HepG2 (cell line): ENCODE data around the gene RPS19. TPM values are rescaled to one million over a fixed set of nuclear protein-coding genes. Genes with fewer than 3 reads are reported as not detected.
A peak's percentile ranks its signal among the peaks of the same experiment; 100 is the strongest.

Experiments
- AGO2 ChIP-seq: fragments of 200-400 bp; formaldehyde crosslinking; optimal IDR thresholded peaks from 2 replicates; pipeline ENCODE3; 2017; ENCODE audit warnings: mild to moderate bottlenecking, low read depth, low read length, moderate library complexity
- CHCHD3 ChIP-seq: sonication (generic); formaldehyde crosslinking; IDR thresholded peaks from 2 replicates; pipeline ENCODE4 v1.8.0; 2022; ENCODE audit warnings: mild to moderate bottlenecking, missing genetic modification reagents, moderate library complexity
- CREM ChIP-seq, 2 experiments: sonication (generic) in 1 of 2; formaldehyde crosslinking in 1 of 2; IDR thresholded peaks; 2 replicates each; pipeline versions ENCODE4 v1.4.0 to v1.6.1; 2016 to 2020; ENCODE audit warnings: antibody characterized with exemption in 1 of 2, mild to moderate bottlenecking in 1 of 2, missing genetic modification reagents in 1 of 2
- ELF3 ChIP-seq: IDR thresholded peaks from 2 replicates; pipeline ENCODE4 v1.6.1; 2016; ENCODE audit warnings: missing genetic modification reagents, missing compliant biosample characterization
- ETS1 ChIP-seq: sonication (generic); formaldehyde crosslinking; IDR thresholded peaks from 2 replicates; pipeline ENCODE4 v1.4.0; 2020; ENCODE audit warnings: missing genetic modification reagents
- HIVEP1 ChIP-seq: sonication (generic); formaldehyde crosslinking; IDR thresholded peaks from 2 replicates; pipeline ENCODE4 v1.4.0; 2020; ENCODE audit warnings: mild to moderate bottlenecking, missing genetic modification reagents
- HNRNPL ChIP-seq: fragments of 200-400 bp; formaldehyde crosslinking; IDR thresholded peaks from 2 replicates; pipeline ENCODE4 v1.6.1; 2017; ENCODE audit warnings: mild to moderate bottlenecking, low read depth, low read length
- IKZF4 ChIP-seq: sonication (generic); formaldehyde crosslinking; IDR thresholded peaks from 2 replicates; pipeline ENCODE4 v1.5.1; 2020; ENCODE audit warnings: borderline replicate concordance, mild to moderate bottlenecking, low read depth, missing genetic modification reagents; ENCODE audit errors: not compliant biosample characterization
- IRF9 ChIP-seq: sonication (generic); formaldehyde crosslinking; IDR thresholded peaks from 2 replicates; pipeline ENCODE4 v1.8.0; 2022; ENCODE audit warnings: missing genetic modification reagents, mild to moderate bottlenecking, borderline replicate concordance
- NR1H2 ChIP-seq: sonication (generic); formaldehyde crosslinking; IDR thresholded peaks from 2 replicates; pipeline ENCODE4 v1.8.1; 2022; ENCODE audit warnings: low read depth, missing genetic modification reagents, borderline replicate concordance
- PATZ1 ChIP-seq: sonication (generic); formaldehyde crosslinking; IDR thresholded peaks from 2 replicates; pipeline ENCODE4 v1.4.0; 2020; ENCODE audit warnings: missing genetic modification reagents
- PAX8 ChIP-seq: sonication (generic); formaldehyde crosslinking; IDR thresholded peaks from 2 replicates; pipeline ENCODE4 v1.8.0; 2022; ENCODE audit warnings: mild to moderate bottlenecking, missing genetic modification reagents, borderline replicate concordance
- POLR2AphosphoS5 ChIP-seq: IDR thresholded peaks from 2 replicates; pipeline ENCODE4 v1.6.1; 2012; ENCODE audit warnings: low read depth, low read length
- SOX6 ChIP-seq, 2 experiments: fragments of 450-650 bp in 1 of 2; sonication (generic) in 1 of 2; formaldehyde crosslinking in 1 of 2; IDR thresholded peaks; 2 replicates each; pipeline versions ENCODE4 v1.4.0 to v1.6.1; 2017 to 2020; ENCODE audit warnings: antibody characterized with exemption in 1 of 2, mild to moderate bottlenecking in 1 of 2, missing genetic modification reagents in 1 of 2
- SRF ChIP-seq: IDR thresholded peaks from 2 replicates; pipeline ENCODE4 v1.6.1; 2011; ENCODE audit warnings: mild to moderate bottlenecking, low read depth, low read length, moderate library complexity
- TBX2 ChIP-seq: sonication (generic); formaldehyde crosslinking; IDR thresholded peaks from 2 replicates; pipeline ENCODE4 v1.5.0; 2020; ENCODE audit warnings: missing genetic modification reagents, mild to moderate bottlenecking, borderline replicate concordance
- THAP8 ChIP-seq: sonication (generic); formaldehyde crosslinking; IDR thresholded peaks from 2 replicates; pipeline ENCODE4 v1.5.1; 2020; ENCODE audit warnings: missing genetic modification reagents, mild to moderate bottlenecking, borderline replicate concordance
- TSC22D2 ChIP-seq: sonication (generic); formaldehyde crosslinking; IDR thresholded peaks from 2 replicates; pipeline ENCODE4 v1.5.1; 2020; ENCODE audit warnings: missing genetic modification reagents, mild to moderate bottlenecking, borderline replicate concordance
- ZFP1 ChIP-seq: IDR thresholded peaks from 2 replicates; pipeline ENCODE4 v1.6.1; 2016
- ZFY ChIP-seq: sonication (generic); formaldehyde crosslinking; IDR thresholded peaks from 2 replicates; pipeline ENCODE4 v1.4.0; 2020; ENCODE audit warnings: missing genetic modification reagents
- ZNF124 ChIP-seq: sonication (generic); formaldehyde crosslinking; IDR thresholded peaks from 2 replicates; pipeline ENCODE4 v1.4.0; 2020; ENCODE audit warnings: missing genetic modification reagents
- ZNF180 ChIP-seq: sonication (generic); formaldehyde crosslinking; IDR thresholded peaks from 2 replicates; pipeline ENCODE4 v1.4.0; 2020; ENCODE audit warnings: low read depth, missing genetic modification reagents, borderline replicate concordance
- ZNF225 ChIP-seq: sonication (generic); formaldehyde crosslinking; IDR thresholded peaks from 2 replicates; pipeline ENCODE4 v1.4.0; 2020; ENCODE audit warnings: mild to moderate bottlenecking, missing genetic modification reagents
- ZNF562 ChIP-seq: sonication (generic); formaldehyde crosslinking; IDR thresholded peaks from 2 replicates; pipeline ENCODE4 v1.8.0; 2022; ENCODE audit warnings: missing genetic modification reagents, borderline replicate concordance
- ZNF777 ChIP-seq: sonication (generic); formaldehyde crosslinking; IDR thresholded peaks from 2 replicates; pipeline ENCODE4 v1.4.0; 2020; ENCODE audit warnings: missing genetic modification reagents
- ZNF883 ChIP-seq: sonication (generic); formaldehyde crosslinking; IDR thresholded peaks from 2 replicates; pipeline ENCODE4 v1.5.1; 2020; ENCODE audit warnings: mild to moderate bottlenecking, missing genetic modification reagents; ENCODE audit errors: not compliant biosample characterization
- polyA plus RNA-seq, 8 experiments: library from polyadenylated mRNA; depleted of rRNA in 3 of 8; stranded (reverse) in 7 of 8; unstranded in 1 of 8; fragments of >200 nt; fragmentation: Illumina TruSeq in 4 of 8; extraction: Trizol in 4 of 8; gene quantifications; 2 replicates each; pipeline versions ENCODE4 v1.2.1 to v1.2.3, GENCODE V29; 2011 to 2016; ENCODE audit warnings: low read depth in 4 of 8, missing spikeins in 1 of 8, mixed read lengths in 1 of 8; ENCODE audit not compliant: insufficient read depth in 1 of 8
- total RNA-seq, 5 experiments: library from RNA; depleted of rRNA; stranded (reverse); fragments of >200 nt; fragmentation: Illumina TruSeq; extraction: Trizol; gene quantifications; 2 replicates each; pipeline ENCODE4 v1.2.3, GENCODE V29; 2016; ENCODE audit warnings: low read depth in 1 of 5

RPS19 gene
- total and polyA plus RNA-seq, 2 of the 13 experiments (the other 11 are each of a cell fraction or from before 2014, with no cell fraction given): 1,983 to 4,758 TPM

- TF ChIP-seq PATZ1 (CRISPR knock-in tag) (no peak), NR1H2 (CRISPR knock-in tag) (no peak), ZNF225 (CRISPR knock-in tag) (peak; percentile 56; the same call in 1 of the 2 replicates), PAX8 (CRISPR knock-in tag) (no peak), ZFP1 (no peak), AGO2 (peak; percentile 90), ZNF124 (CRISPR knock-in tag) (no peak), IKZF4 (CRISPR knock-in tag) (peak; percentile 24), ZFY (CRISPR knock-in tag) (peak; percentile 16; the same call in 1 of the 2 replicates), ZNF180 (CRISPR knock-in tag) (no peak), THAP8 (CRISPR knock-in tag) (no peak), HIVEP1 (no peak), TBX2 (no peak), ZNF777 (CRISPR knock-in tag) (no peak), POLR2AphosphoS5 (no peak), SRF (no peak), ZNF562 (CRISPR knock-in tag) (no peak), ETS1 (CRISPR knock-in tag) (no peak), CREM (IDR thresholded peaks at IDR 0.05) (no peak), CREM (CRISPR knock-in tag; IDR thresholded peaks at IDR 0.05) (no peak), SOX6 (IDR thresholded peaks at IDR 0.05) (no peak), SOX6 (CRISPR knock-in tag; IDR thresholded peaks at IDR 0.05) (no peak), HNRNPL (0 out of 2 replicates have a peak, but pooled peaks have one; percentile 14), IRF9 (CRISPR knock-in tag) (no peak), ZNF883 (CRISPR knock-in tag) (peak; percentile 74), TSC22D2 (CRISPR knock-in tag) (no peak), ELF3 (no peak; the same call in 1 of the 2 replicates), CHCHD3 (CRISPR knock-in tag) (no peak)
These were observed 512 bp downstream of the RPS19 start (continued) for GRCh38 chr19:41860419-41861115.
